GM06990 (cell line): ENCODE results near the gene SYNE2.

Experiments used
- DNase-seq: peaks from one replicate; pipeline ENCODE4 v3.0.0-alpha.2; 2011; ENCODE audit not compliant: insufficient read length; ENCODE audit errors: extremely low read depth
- H3K27me3 ChIP-seq: replicated peaks from 2 replicates; pipeline ENCODE4 v1.6.0; 2011; ENCODE audit warnings: low read length; ENCODE audit not compliant: control insufficient read depth, insufficient read depth
- H3K36me3 ChIP-seq: 2 replicates; pipeline ENCODE4 v1.5.1; 2011; ENCODE audit warnings: low read length; ENCODE audit not compliant: control insufficient read depth, insufficient read depth
- H3K4me3 ChIP-seq: replicated peaks from 2 replicates; pipeline ENCODE4 v1.5.1; 2011; ENCODE audit warnings: low read depth, mild to moderate bottlenecking, control low read depth, low read length
- CTCF ChIP-seq: IDR thresholded peaks from 2 replicates; pipeline ENCODE4 v1.5.1; 2011; ENCODE audit warnings: low read length, control low read depth, mild to moderate bottlenecking, inconsistent platforms; ENCODE audit not compliant: insufficient read depth, poor library complexity, severe bottlenecking

The SYNE2 gene

GRCh38 chr14:64195199-64195598 is 342.4 kb downstream of the SYNE2 start:
- peaks cover 4% of the 10 kb centered on the region for H3K36me3 ChIP-seq
- no peak for DNase-seq
- H3K4me3 ChIP-seq = no peak overlapping the region
- no peak for TF ChIP-seq CTCF
- H3K27me3 ChIP-seq = no peaks in the 10 kb centered on the region

- DNase-seq = no peak
- no peak overlapping the region for H3K4me3 ChIP-seq
- no peak for TF ChIP-seq CTCF
- peaks cover 2% of the 10 kb centered on the region for H3K36me3 ChIP-seq
- H3K27me3 ChIP-seq = no peaks in the 10 kb centered on the region
These were observed 343.3 kb downstream of the SYNE2 start for GRCh38 chr14:64196056-64196455.

GRCh38 chr14:64196814-64197411 is 344.1 kb downstream of the SYNE2 start:
- peak; percentile 39 for DNase-seq
- no peak for TF ChIP-seq CTCF
- H3K27me3 ChIP-seq = no peaks in the 10 kb centered on the region
- H3K4me3 ChIP-seq = peak overlapping the region; percentile 44
- peaks cover 2% of the 10 kb centered on the region for H3K36me3 ChIP-seq

GRCh38 chr14:64197996-64198395 is 345.2 kb downstream of the SYNE2 start:
- Histone ChIP-seq H3K27me3 (no peaks in the 10 kb centered on the region), H3K36me3 (no peaks in the 10 kb centered on the region; the same call in 1 of the 2 replicates), H3K4me3 (no peak overlapping the region)
- TF ChIP-seq CTCF = no peak
- DNase-seq = no peak

GRCh38 chr14:64198486-64198885 is 345.7 kb downstream of the SYNE2 start:
- TF ChIP-seq CTCF = no peak

GRCh38 chr14:64200170-64200569 is 347.4 kb downstream of the SYNE2 start:
- no peak for TF ChIP-seq CTCF
- Histone ChIP-seq H3K4me3 (no peak overlapping the region), H3K36me3 (no peaks in the 10 kb centered on the region; the same call in 1 of the 2 replicates), H3K27me3 (no peaks in the 10 kb centered on the region)
- DNase-seq = no peak

More at GRCh38 chr14:64198486-64198885, 345.7 kb downstream of the SYNE2 start:
- H3K27me3 ChIP-seq = no peaks in the 10 kb centered on the region
- no peak for DNase-seq
- no peak overlapping the region for H3K4me3 ChIP-seq
- no peaks in the 10 kb centered on the region; the same call in 1 of the 2 replicates for H3K36me3 ChIP-seq
